B cell (primary cell): ENCODE data around the gene PCDHB3. TPM values are rescaled to one million over a fixed set of nuclear protein-coding genes. Genes with fewer than 3 reads are reported as not detected.

Experiments
- ATAC-seq: fragments of 200-7000 bp; cut with Tn5 transposase; one replicate; pipeline ENCODE4 v1.10.0; 2021; ENCODE audit warnings: low read depth, mild to moderate bottlenecking, moderate number of reproducible peaks, moderate library complexity
- CTCF ChIA-PET: fragments of 350-600 bp; sonication (Branson Sonifier 250); formaldehyde crosslinking; loops from one replicate; lab custom pipeline; 2021; ENCODE audit warnings: antibody characterized with exemption, inconsistent platforms; lab: Charles Lee
- POLR2A ChIA-PET: fragments of 350-600 bp; sonication (Branson Sonifier 250); formaldehyde crosslinking; loops from one replicate; lab custom pipeline; 2021; ENCODE audit warnings: antibody characterized with exemption; lab: Charles Lee
- DNase-seq: peaks from one replicate; pipeline ENCODE4 v3.0.0; 2013
- H2AFZ ChIP-seq: 2 replicates; pipeline ENCODE4 v1.6.1; 2012; ENCODE audit warnings: mild to moderate bottlenecking, low read depth, low read length; ENCODE audit not compliant: insufficient read depth, poor library complexity, severe bottlenecking
- H3K27ac ChIP-seq, 2 donors: 1 replicate in 1 of 2; 2 replicates in 1 of 2; pipeline ENCODE4 v1.5.1; 2012 to 2013; ENCODE audit warnings: low read length in 2 of 2, mild to moderate bottlenecking in 2 of 2, moderate library complexity in 1 of 2
- H3K27me3 ChIP-seq, 4 experiments: fragments of 200-600 bp in 1 of 4; sonication (generic) in 1 of 4; replicated peaks in 1 of 4; 1 replicate in 2 of 4; 2 replicates in 2 of 4; pipeline versions ENCODE4 v1.6.1 to v1.7.0; 2013 to 2016; ENCODE audit warnings: low read length in 3 of 4, mild to moderate bottlenecking in 2 of 4, mixed read lengths in 1 of 4, moderate library complexity in 1 of 4; ENCODE audit not compliant: insufficient read depth in 4 of 4, control insufficient read depth in 3 of 4; ENCODE audit errors: control extremely low read depth in 1 of 4
- H3K36me3 ChIP-seq, 2 experiments: replicated peaks in 1 of 2; 1 replicate in 1 of 2; 2 replicates in 1 of 2; pipeline versions ENCODE4 v1.6.1 to v1.7.1; 2013; ENCODE audit warnings: low read length in 1 of 2; ENCODE audit not compliant: insufficient read depth in 2 of 2, control insufficient read depth in 1 of 2; ENCODE audit errors: control extremely low read depth in 1 of 2, extremely low read depth in 1 of 2
- H3K4me1 ChIP-seq, 2 donors: fragments of 200-600 bp in 1 of 2; sonication (generic) in 1 of 2; 1 replicate in 1 of 2; 2 replicates in 1 of 2; pipeline versions ENCODE4 v1.5.1 to v1.6.1; 2013 to 2017; ENCODE audit warnings: low read length in 2 of 2; ENCODE audit not compliant: control insufficient read depth in 2 of 2, insufficient read depth in 2 of 2
- H3K4me2 ChIP-seq: replicated peaks from 2 replicates; pipeline ENCODE3; 2012; ENCODE audit warnings: mild to moderate bottlenecking, low read depth, low read length; ENCODE audit not compliant: poor library complexity, severe bottlenecking
- H3K4me3 ChIP-seq, 5 experiments: fragments of 200-600 bp in 1 of 5; sonication (generic) in 1 of 5; 1 replicate in 3 of 5; 2 replicates in 2 of 5; pipeline versions ENCODE4 v1.5.1 to v1.7.0; 2011 to 2016; ENCODE audit warnings: low read length in 4 of 5, mild to moderate bottlenecking in 4 of 5, low read depth in 2 of 5, control low read depth in 1 of 5, moderate library complexity in 1 of 5; ENCODE audit not compliant: insufficient read depth in 1 of 5; ENCODE audit errors: control extremely low read depth in 1 of 5, extremely low read depth in 1 of 5
- H3K79me2 ChIP-seq: fragments of 200-600 bp; sonication (generic); one replicate; pipeline ENCODE4 v1.6.0; 2016; ENCODE audit warnings: low read length; ENCODE audit not compliant: control insufficient read depth, insufficient read depth
- H3K9ac ChIP-seq: fragments of 200-600 bp; sonication (generic); 2 replicates; pipeline ENCODE4 v1.6.1; 2017; ENCODE audit warnings: mild to moderate bottlenecking, low read length, moderate library complexity
- H3K9me3 ChIP-seq, 3 donors: one replicate each; pipeline versions ENCODE4 v1.6.1 to v1.7.1; 2013; ENCODE audit warnings: low read length in 2 of 3; ENCODE audit not compliant: control insufficient read depth in 2 of 3, insufficient read depth in 1 of 3; ENCODE audit errors: control extremely low read depth in 1 of 3
- H4K20me1 ChIP-seq: 2 replicates; pipeline ENCODE4 v1.6.0; 2012; ENCODE audit warnings: mild to moderate bottlenecking, low read length; ENCODE audit not compliant: insufficient read depth, control insufficient read depth, poor library complexity, severe bottlenecking
- H3K27ac Mint-ChIP-seq: one replicate; pipeline ENCODE4 v1.8.0; 2021; ENCODE audit warnings: mixed read lengths
- H3K27me3 Mint-ChIP-seq: one replicate; pipeline ENCODE4 v1.8.0; 2021; ENCODE audit warnings: mixed read lengths
- H3K4me1 Mint-ChIP-seq: one replicate; pipeline ENCODE4 v1.8.0; 2021; ENCODE audit warnings: mixed read lengths
- H3K4me3 Mint-ChIP-seq: one replicate; pipeline ENCODE4 v1.8.0; 2021; ENCODE audit warnings: mixed read lengths
- H3K9me3 Mint-ChIP-seq: one replicate; pipeline ENCODE4 v1.8.0; 2022; ENCODE audit warnings: mixed read lengths; ENCODE audit not compliant: insufficient read depth
- CTCF ChIP-seq: fragments of 200-600 bp; IDR thresholded peaks from one replicate; pipeline ENCODE4 v1.8.0; 2022; ENCODE audit warnings: antibody characterized with exemption, mild to moderate bottlenecking
- EZH2 ChIP-seq: IDR thresholded peaks from 2 replicates; pipeline ENCODE4 v1.6.1; 2012; ENCODE audit warnings: borderline replicate concordance, low read depth, mild to moderate bottlenecking, moderate library complexity, low read length; ENCODE audit not compliant: insufficient read depth, poor library complexity, severe bottlenecking
- WGBS: methylation state at CpG from one replicate; pipeline ENCODE4 v1.1.5; 2013; ENCODE audit warnings: missing lambda C conversion rate; ENCODE audit not compliant: insufficient coverage; 5-methylcytosine and 5-hydroxymethylcytosine counted together
- intact Hi-C: fragments of 100-400 bp; cut with micrococcal nuclease; formaldehyde crosslinking; loops from one replicate; pipeline ENCODE4 v1.10.0; 2022
- polyA plus RNA-seq: library from polyadenylated mRNA; depleted of rRNA; stranded (reverse); fragments of >200 nt; gene quantifications from 2 replicates; pipeline ENCODE4 v1.2.3, GENCODE V29; 2012
- total RNA-seq, 2 donors: library from RNA; stranded (reverse); fragments of 120-200 nt in 1 of 2; gene quantifications; 1 replicate in 1 of 2; 2 replicates in 1 of 2; pipeline versions ENCODE4 v1.2.3 to v1.2.4, GENCODE V29; 2013 to 2022

PCDHB3 gene
- total and polyA plus RNA-seq, 2 donors (not counting 1 experiment from before 2014, with no cell fraction given), result not detected

- H3K9me3 Mint-ChIP-seq, result peaks cover 10% of the 10 kb centered on the region
- POLR2A ChIA-PET, result no interaction called here
- Histone ChIP-seq H3K27ac (no peak within 1 kb of the TSS), H3K9me3 (peaks cover 0 to 21% (median 6%) of the 10 kb centered on the region in 3 donors), H3K79me2 (no peaks in the 10 kb centered on the region), H3K9ac (no peak within 1 kb of the TSS), H3K4me1 (peaks cover 0 to 3% of the 10 kb centered on the region in 2 donors), H3K4me2 (no peak within 1 kb of the TSS), H3K27me3 (peaks cover 0 to 6% (median 2%) of the 10 kb centered on the region in 4 experiments), H2AFZ (peak within 1 kb of the TSS; percentile 46), H4K20me1 (no peaks in the 10 kb centered on the region), H3K36me3 (no peaks in the 10 kb centered on the region), H3K4me3 (no peak within 1 kb of the TSS)
- CTCF ChIA-PET, result no interaction called here
- intact Hi-C loops, result no loop called here
- TF ChIP-seq CTCF (no peak), EZH2 (no peak)
- ATAC-seq (no peak), DNase-seq (peak; percentile 4)
- no peak within 1 kb of the TSS for H3K27ac Mint-ChIP-seq
- peaks cover 3% of the 10 kb centered on the region for H3K4me1 Mint-ChIP-seq
- H3K4me3 Mint-ChIP-seq, result peak within 1 kb of the TSS; percentile 44
- peaks cover 39% of the 10 kb centered on the region for H3K27me3 Mint-ChIP-seq
- 42% methylated on average over 14 of the region's 20 CpGs for WGBS
Observed at GRCh38 chr5:141050622-141051520, 49.4 kb upstream of the PCDHB3 start, which contains the start of gene PCDHB1. Gene PCDHB1, plus strand, starts transcription at chr5:141051374. Its CDS starts 97 bp downstream, at chr5:141051471.

GRCh38 chr5:141051521-141051866 is 48.8 kb upstream of the PCDHB3 start:
- Histone ChIP-seq H3K9ac (no peak overlapping the region), H3K79me2 (no peaks in the 10 kb centered on the region), H4K20me1 (no peaks in the 10 kb centered on the region), H3K4me3 (no peak overlapping the region), H3K27me3 (peaks cover 0 to 6% (median 2%) of the 10 kb centered on the region in 4 experiments), H3K9me3 (peaks cover 0 to 21% (median 6%) of the 10 kb centered on the region in 3 donors), H3K4me2 (no peak overlapping the region), H3K36me3 (no peaks in the 10 kb centered on the region), H2AFZ (peak overlapping the region; percentile 46), H3K27ac (no peak overlapping the region), H3K4me1 (peaks cover 0 to 3% of the 10 kb centered on the region in 2 donors)
- H3K4me3 Mint-ChIP-seq, result peak overlapping the region; percentile 44
- peaks cover 35% of the 10 kb centered on the region for H3K27me3 Mint-ChIP-seq
- 26% methylated on average over 19 of the region's 19 CpGs for WGBS
- no peak overlapping the region for H3K27ac Mint-ChIP-seq
- CTCF ChIA-PET, result no interaction called here
- ATAC-seq (no peak), DNase-seq (no peak)
- TF ChIP-seq CTCF (no peak), EZH2 (no peak)
- H3K9me3 Mint-ChIP-seq, result peaks cover 10% of the 10 kb centered on the region
- H3K4me1 Mint-ChIP-seq, result peaks cover 3% of the 10 kb centered on the region
- POLR2A ChIA-PET, result no interaction called here
- intact Hi-C loops, result no loop called here
